ENCODE data around the gene DDAH2. TPM values are rescaled to one million over a fixed set of nuclear protein-coding genes. Genes with fewer than 3 reads are reported as not detected.

Gene DDAH2
- total and polyA plus RNA-seq, 8 donors, result 33.3 to 133 (median 65.8) TPM

DNA sequence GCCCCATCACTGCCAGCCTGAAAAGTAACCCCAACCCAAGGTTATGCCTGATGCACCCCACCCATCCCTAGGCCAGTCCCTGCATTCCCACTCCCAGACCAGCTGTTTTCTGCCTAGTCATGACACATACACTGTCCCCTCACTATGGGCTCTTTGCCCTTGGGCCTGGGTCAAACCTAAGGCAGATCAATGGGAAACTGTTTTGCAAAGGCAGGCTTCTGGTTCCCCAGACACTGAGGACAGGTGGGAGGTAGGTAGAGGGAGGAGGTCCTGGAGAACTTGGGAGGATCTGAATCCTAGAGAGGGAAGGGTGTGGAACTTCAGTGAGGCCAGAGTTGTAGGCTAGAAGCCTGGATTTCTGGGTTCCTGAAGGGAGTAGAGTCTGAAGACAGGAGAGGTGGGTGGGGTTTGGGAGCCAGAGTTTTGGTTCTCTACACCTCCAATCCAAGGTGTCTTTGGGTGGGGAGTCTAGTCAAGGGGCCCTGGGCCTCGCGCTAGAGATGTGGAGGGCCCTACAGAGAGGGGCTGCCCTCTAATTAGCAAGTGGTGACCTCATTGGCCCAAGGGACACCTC, 5.2 kb upstream of the DDAH2 start:
- TF ChIP-seq, protein P1, sequence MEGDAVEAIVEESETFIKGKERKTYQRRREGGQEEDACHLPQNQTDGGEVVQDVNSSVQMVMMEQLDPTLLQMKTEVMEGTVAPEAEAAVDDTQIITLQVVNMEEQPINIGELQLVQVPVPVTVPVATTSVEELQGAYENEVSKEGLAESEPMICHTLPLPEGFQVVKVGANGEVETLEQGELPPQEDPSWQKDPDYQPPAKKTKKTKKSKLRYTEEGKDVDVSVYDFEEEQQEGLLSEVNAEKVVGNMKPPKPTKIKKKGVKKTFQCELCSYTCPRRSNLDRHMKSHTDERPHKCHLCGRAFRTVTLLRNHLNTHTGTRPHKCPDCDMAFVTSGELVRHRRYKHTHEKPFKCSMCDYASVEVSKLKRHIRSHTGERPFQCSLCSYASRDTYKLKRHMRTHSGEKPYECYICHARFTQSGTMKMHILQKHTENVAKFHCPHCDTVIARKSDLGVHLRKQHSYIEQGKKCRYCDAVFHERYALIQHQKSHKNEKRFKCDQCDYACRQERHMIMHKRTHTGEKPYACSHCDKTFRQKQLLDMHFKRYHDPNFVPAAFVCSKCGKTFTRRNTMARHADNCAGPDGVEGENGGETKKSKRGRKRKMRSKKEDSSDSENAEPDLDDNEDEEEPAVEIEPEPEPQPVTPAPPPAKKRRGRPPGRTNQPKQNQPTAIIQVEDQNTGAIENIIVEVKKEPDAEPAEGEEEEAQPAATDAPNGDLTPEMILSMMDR (IDR thresholded peaks at IDR 0.05), result no peak
- TF ChIP-seq POLR2AphosphoS5 (IDR thresholded peaks at IDR 0.05), result no peak
- no peak for TF ChIP-seq POLR2A (IDR thresholded peaks at IDR 0.05)
- TF ChIP-seq EP300 (IDR thresholded peaks at IDR 0.05), result no peak
- intact Hi-C loops (cut with DNase I; ENCODE audit: low total_unique reads), result no loop called here
- peak overlapping the region; percentile 94 to 97 (median 95) for H3K27ac ChIP-seq
- WGBS, 5 donors, result 5 to 19% (median 14%) methylated on average over 2 of the region's 2 CpGs
- DNase-seq, result no peak
- no peaks in the 10 kb centered on the region for H3K27me3 ChIP-seq
- H3K36me3 ChIP-seq, result peaks cover 36 to 41% (median 40%) of the 10 kb centered on the region in 4 donors
- peaks cover 53 to 80% (median 70%) of the 10 kb centered on the region in 4 donors for H3K4me1 ChIP-seq
- peak overlapping the region; percentile 67 to 85 (median 75) for H3K4me3 ChIP-seq
- no peaks in the 10 kb centered on the region for H3K9me3 ChIP-seq

DNA sequence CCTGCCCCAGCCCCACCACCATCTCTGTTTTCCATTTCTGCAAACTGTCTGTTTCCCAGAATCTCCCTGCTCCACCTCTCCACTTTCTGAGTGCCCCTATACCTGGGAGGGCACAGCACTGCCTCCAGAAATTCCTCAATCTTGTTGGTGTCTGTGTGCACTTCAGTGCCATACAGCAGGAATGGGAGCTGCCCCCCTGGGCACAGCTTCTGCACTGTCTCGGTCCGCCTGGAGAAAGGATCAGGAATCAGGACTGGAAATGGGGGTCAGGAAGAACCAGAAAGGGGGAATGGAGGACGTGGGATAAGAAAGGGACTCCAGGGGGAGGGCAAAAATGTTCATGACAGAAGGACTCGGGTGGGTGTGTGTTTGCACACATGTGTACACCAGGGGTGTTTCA, 4.6 kb upstream of the DDAH2 start:
- Histone ChIP-seq H3K27me3 (no peaks in the 10 kb centered on the region), H3K9me3 (no peaks in the 10 kb centered on the region), H3K27ac (peak overlapping the region; percentile 94 to 97 (median 95)), H3K4me1 (peaks cover 51 to 80% (median 70%) of the 10 kb centered on the region in 4 donors), H3K4me3 (peak overlapping the region in 3 of 4 donors; percentile 72 to 85 (median 78)), H3K36me3 (peaks cover 36 to 41% (median 40%) of the 10 kb centered on the region in 4 donors)
- WGBS, 5 donors, result 62 to 77% (median 66%) methylated on average over 4 of the region's 4 CpGs
- TF ChIP-seq POLR2A (IDR thresholded peaks at IDR 0.05) (no peak), POLR2AphosphoS5 (IDR thresholded peaks at IDR 0.05) (no peak), EP300 (IDR thresholded peaks at IDR 0.05) (no peak)
- TF ChIP-seq, protein P1 (IDR thresholded peaks at IDR 0.05), result no peak
- DNase-seq, result no peak
- intact Hi-C loops (cut with DNase I; ENCODE audit: low total_unique reads), result no loop called here

DNA sequence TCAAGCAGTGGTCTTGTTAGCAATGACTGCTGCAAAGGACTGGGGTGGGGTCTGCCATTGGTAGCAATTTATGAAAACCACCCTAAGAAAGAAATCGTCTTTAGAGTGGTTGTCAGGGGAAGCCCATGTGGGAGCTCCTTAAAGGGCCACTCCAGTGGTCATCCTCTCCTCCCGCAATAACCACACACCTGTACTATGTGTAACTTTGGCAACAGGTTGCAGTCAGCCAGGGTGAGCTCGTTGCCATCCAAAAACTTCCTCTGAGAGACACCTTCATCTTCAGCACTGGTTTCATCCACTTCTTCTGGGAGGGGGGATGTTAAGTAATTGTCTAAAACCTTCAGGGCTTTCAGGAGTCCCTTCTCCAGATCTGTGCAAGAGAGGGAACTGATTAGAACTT, 2.9 kb upstream of the DDAH2 start:
- no peaks in the 10 kb centered on the region for H3K9me3 ChIP-seq
- intact Hi-C loops (cut with DNase I; ENCODE audit: low total_unique reads), result no loop called here
- H3K27ac ChIP-seq, result peak overlapping the region in 4 of 5 donors; percentile 15 to 96 (median 96)
- H3K4me3 ChIP-seq, result no peak overlapping the region
- H3K36me3 ChIP-seq, result peaks cover 40 to 57% (median 51%) of the 10 kb centered on the region in 4 donors
- H3K27me3 ChIP-seq, result no peaks in the 10 kb centered on the region
- H3K4me1 ChIP-seq, result peaks cover 46 to 80% (median 66%) of the 10 kb centered on the region in 4 donors
- WGBS, 5 donors, result 49 to 70% (median 60%) methylated on average over 3 of the region's 3 CpGs
- TF ChIP-seq, protein P1 (IDR thresholded peaks at IDR 0.05), result no peak
- TF ChIP-seq POLR2AphosphoS5 (IDR thresholded peaks at IDR 0.05) (no peak), POLR2A (IDR thresholded peaks at IDR 0.05) (no peak), EP300 (IDR thresholded peaks at IDR 0.05) (no peak)
- DNase-seq, result no peak

DNA sequence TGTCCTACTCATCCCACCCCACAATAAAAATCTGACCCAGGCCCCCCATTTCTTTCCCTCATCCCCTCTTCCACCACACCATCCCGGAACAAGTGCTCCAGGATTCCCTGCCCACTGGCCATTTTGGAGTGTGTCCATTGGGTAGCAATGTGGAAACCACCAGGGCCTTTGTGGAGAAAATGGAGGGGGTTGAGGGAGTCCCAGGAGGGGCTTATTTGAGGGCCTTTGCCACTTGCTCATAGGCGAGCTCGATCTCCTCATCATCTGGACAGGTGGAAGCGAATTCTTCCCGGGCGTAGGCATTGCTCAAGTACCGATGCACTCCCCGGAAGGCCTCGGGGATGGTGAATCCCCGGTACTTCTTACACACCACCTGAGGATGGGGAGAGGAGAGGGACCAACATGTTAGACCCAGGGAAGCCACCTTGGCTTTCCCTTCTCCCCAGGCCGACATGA, 1.6 kb upstream of the DDAH2 start:
- Histone ChIP-seq H3K4me3 (peak overlapping the region; percentile 61 to 91 (median 82)), H3K4me1 (peaks cover 39 to 85% (median 59%) of the 10 kb centered on the region in 4 donors), H3K27me3 (no peaks in the 10 kb centered on the region), H3K36me3 (peaks cover 46 to 71% (median 65%) of the 10 kb centered on the region in 4 donors), H3K27ac (peak overlapping the region; percentile 93 to 96 (median 95)), H3K9me3 (no peaks in the 10 kb centered on the region)
- intact Hi-C loops (cut with DNase I; ENCODE audit: low total_unique reads), result no loop called here
- TF ChIP-seq, protein P1 (IDR thresholded peaks at IDR 0.05), result no peak
- TF ChIP-seq POLR2AphosphoS5 (IDR thresholded peaks at IDR 0.05) (no peak), EP300 (IDR thresholded peaks at IDR 0.05) (no peak), POLR2A (IDR thresholded peaks at IDR 0.05) (no peak)
- WGBS, 5 donors, result 83 to 88% (median 86%) methylated on average over 11 of the region's 11 CpGs
- peak in 1 of 2 donors; percentile 27 for DNase-seq

Measured in stomach (tissue), 9 donors.